Measurements from ENCODE around the gene GPM6B. TPM values are rescaled to one million over a fixed set of nuclear protein-coding genes. Genes with fewer than 3 reads are reported as not detected.

The GPM6B gene
- total RNA-seq, 1 donor = 10.4 TPM

GRCh38 chrX:13791559-13791958, 25.3 kb downstream of the GPM6B start:
- TF ChIP-seq, protein P1, sequence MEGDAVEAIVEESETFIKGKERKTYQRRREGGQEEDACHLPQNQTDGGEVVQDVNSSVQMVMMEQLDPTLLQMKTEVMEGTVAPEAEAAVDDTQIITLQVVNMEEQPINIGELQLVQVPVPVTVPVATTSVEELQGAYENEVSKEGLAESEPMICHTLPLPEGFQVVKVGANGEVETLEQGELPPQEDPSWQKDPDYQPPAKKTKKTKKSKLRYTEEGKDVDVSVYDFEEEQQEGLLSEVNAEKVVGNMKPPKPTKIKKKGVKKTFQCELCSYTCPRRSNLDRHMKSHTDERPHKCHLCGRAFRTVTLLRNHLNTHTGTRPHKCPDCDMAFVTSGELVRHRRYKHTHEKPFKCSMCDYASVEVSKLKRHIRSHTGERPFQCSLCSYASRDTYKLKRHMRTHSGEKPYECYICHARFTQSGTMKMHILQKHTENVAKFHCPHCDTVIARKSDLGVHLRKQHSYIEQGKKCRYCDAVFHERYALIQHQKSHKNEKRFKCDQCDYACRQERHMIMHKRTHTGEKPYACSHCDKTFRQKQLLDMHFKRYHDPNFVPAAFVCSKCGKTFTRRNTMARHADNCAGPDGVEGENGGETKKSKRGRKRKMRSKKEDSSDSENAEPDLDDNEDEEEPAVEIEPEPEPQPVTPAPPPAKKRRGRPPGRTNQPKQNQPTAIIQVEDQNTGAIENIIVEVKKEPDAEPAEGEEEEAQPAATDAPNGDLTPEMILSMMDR (IDR thresholded peaks at IDR 0.05; ENCODE audit: insufficient read depth, low read length) = no peak
- no peak for DNase-seq (ENCODE audit: low read depth)
- H3K4me3 ChIP-seq (ENCODE audit: low read depth, low read length) = no peak overlapping the region

- TF ChIP-seq, protein P1 (IDR thresholded peaks at IDR 0.05; ENCODE audit: insufficient read depth, low read length) = no peak
- DNase-seq (ENCODE audit: low read depth) = no peak
- no peak overlapping the region for H3K4me3 ChIP-seq (ENCODE audit: low read depth, low read length)
These were observed 25.7 kb downstream of the GPM6B start for GRCh38 chrX:13791145-13791544.

DNA sequence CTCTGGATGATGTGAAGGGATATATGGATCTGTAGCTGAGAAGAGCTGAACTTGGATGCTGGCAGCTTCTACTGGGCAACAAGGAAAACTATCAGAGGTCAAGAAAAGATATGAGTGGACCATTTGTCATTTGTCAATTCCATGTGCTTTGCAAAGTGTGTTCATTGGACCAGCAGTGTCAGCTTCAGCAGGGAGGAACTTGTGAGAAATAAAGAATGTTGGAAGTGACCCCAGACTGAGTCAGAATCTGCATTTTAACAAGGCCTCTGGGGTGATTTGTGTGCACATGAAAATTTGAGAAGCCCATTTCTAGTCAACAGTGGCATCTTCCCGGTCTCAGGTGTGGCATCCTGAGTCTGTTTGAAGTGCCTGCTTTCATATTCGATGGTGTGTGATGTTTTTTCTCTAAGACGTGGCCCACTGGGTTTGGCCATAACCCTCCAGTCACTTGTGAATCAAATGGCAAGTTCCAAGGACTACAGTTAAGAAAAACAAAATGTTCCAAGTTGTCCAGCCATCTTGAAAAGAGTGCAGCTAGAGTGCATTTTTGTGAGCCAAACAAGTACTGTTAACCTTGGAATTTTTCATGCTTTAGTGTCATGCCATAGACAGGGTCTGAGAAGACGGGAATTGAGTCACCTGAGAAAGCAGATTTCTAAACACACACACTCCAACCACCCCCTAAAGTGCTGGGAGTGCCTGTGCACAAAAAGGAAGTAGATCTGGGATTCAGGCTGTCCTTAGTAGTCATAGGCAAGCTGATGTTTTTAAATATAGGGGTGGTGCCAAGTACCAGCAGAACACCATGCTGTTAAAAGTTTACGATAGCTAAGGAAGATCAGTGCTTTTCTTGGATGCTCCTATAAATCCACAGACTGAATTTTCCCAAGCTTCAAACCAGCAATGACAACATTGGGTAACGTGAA, 26.4 kb downstream of the GPM6B start:
- H3K4me3 ChIP-seq (ENCODE audit: low read depth, low read length) = no peak overlapping the region
- TF ChIP-seq, protein P1 (IDR thresholded peaks at IDR 0.05; ENCODE audit: insufficient read depth, low read length) = no peak
- peak; percentile 27 for DNase-seq (ENCODE audit: low read depth)

DNA sequence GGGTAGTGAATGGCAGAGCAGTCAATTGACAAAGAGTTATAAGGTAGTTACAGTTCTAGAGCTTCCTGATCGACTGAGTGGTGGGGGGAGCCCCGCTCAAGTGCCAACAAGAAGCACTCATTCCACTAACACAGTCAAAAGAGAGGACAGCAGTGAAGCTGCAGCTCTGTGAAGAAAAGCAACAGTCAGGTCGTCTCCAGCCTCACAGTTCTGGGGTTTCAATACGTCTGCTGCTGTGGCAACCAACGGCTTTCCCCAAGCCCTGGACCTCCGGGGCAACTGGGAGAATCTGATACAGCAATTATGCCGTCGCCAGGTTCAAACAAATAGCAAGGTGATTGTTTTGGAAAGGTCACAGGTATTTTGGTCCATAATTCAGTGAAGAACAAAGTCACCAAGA, 30.8 kb downstream of the GPM6B start:
- no peak for DNase-seq (ENCODE audit: low read depth)
- TF ChIP-seq, protein P1 (IDR thresholded peaks at IDR 0.05; ENCODE audit: insufficient read depth, low read length) = no peak
- H3K4me3 ChIP-seq (ENCODE audit: low read depth, low read length) = no peak overlapping the region

DNA sequence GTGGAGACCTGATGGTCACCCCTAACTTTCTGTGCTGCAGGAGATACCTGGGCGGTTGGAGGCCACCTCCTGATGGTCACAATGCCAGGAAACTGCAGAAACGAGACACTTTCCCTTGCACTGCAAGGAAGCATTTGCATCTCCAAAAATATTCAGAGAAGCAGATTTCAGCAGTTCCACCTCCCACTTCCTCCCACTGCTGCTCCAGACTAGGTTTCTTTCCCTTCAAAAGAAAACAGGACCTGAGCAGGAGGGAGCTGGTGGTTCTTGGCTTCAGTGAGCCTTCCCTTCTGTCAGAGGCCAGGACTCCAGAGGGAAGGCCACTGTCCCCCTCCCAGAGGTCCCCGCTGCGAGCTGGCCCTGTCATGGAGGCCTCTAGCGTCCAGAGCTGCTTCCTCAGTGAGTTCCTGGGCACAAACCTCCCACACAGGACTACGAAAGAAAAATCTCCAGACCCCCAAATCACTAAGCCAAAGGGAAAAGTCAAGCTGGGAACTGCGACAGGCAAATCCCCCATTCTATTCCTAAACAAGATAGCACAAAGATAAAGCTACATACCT, 35.9 kb downstream of the GPM6B start:
- no peak for DNase-seq (ENCODE audit: low read depth)
- TF ChIP-seq, protein P1 (IDR thresholded peaks at IDR 0.05; ENCODE audit: insufficient read depth, low read length) = no peak

GRCh38 chrX:13778916-13779315, 38.0 kb downstream of the GPM6B start:
- no peak overlapping the region for H3K4me3 ChIP-seq (ENCODE audit: low read depth, low read length)
- TF ChIP-seq, protein P1 (IDR thresholded peaks at IDR 0.05; ENCODE audit: insufficient read depth, low read length) = no peak
- DNase-seq (ENCODE audit: low read depth) = peak; percentile 55

More for the DNA sequence above, 35.9 kb downstream of the GPM6B start:
- H3K4me3 ChIP-seq (ENCODE audit: low read depth, low read length) = no peak overlapping the region

Measured in fibroblast of the aortic adventitia (primary cell).